Fibroblast of lung (primary cell): ENCODE data around the gene L1CAM. TPM values are rescaled to one million over a fixed set of nuclear protein-coding genes. Genes with fewer than 3 reads are reported as not detected.

Experiments
- DNase-seq, 2 donors: peaks; one replicate each; pipeline versions ENCODE4 v3.0.0 to v3.0.0-alpha.2; 2010; ENCODE audit warnings: low read depth in 2 of 2
- H2AFZ ChIP-seq: 2 replicates; pipeline ENCODE4 v1.5.1; 2012; ENCODE audit warnings: low read length, control low read depth, inconsistent platforms
- H3K27ac ChIP-seq: 2 replicates; pipeline ENCODE4 v1.5.1; 2011; ENCODE audit warnings: low read length, control low read depth; ENCODE audit not compliant: insufficient read depth
- H3K27me3 ChIP-seq: 2 replicates; pipeline ENCODE4 v1.5.1; 2011; ENCODE audit warnings: mild to moderate bottlenecking, low read length; ENCODE audit not compliant: control insufficient read depth, insufficient read depth
- H3K36me3 ChIP-seq: 2 replicates; pipeline ENCODE4 v1.5.1; 2011; ENCODE audit warnings: low read length; ENCODE audit not compliant: control insufficient read depth, insufficient read depth
- H3K4me1 ChIP-seq: 2 replicates; pipeline ENCODE4 v1.5.1; 2011; ENCODE audit warnings: low read length; ENCODE audit not compliant: control insufficient read depth, insufficient read depth; ENCODE audit errors: extremely low read depth
- H3K4me2 ChIP-seq: 2 replicates; pipeline ENCODE4 v1.5.1; 2011; ENCODE audit warnings: low read length, control low read depth; ENCODE audit not compliant: insufficient read depth; ENCODE audit errors: extremely low read depth
- H3K4me3 ChIP-seq, 4 experiments: fragments of 200-600 bp in 1 of 4; sonication (generic) in 1 of 4; replicated peaks in 1 of 4; 2 replicates each; pipeline ENCODE4 v1.5.1; 2011 to 2016; ENCODE audit warnings: low read length in 4 of 4, low read depth in 3 of 4, mild to moderate bottlenecking in 3 of 4, control low read depth in 2 of 4, inconsistent platforms in 1 of 4, mixed read lengths in 1 of 4; ENCODE audit not compliant: insufficient read depth in 1 of 4; ENCODE audit errors: control extremely low read depth in 1 of 4
- H3K79me2 ChIP-seq: 2 replicates; pipeline ENCODE4 v1.5.1; 2012; ENCODE audit warnings: mild to moderate bottlenecking, low read length, inconsistent platforms; ENCODE audit not compliant: control insufficient read depth, insufficient read depth
- H3K9ac ChIP-seq: 2 replicates; pipeline ENCODE4 v1.5.1; 2011; ENCODE audit warnings: mild to moderate bottlenecking, low read length, control low read depth; ENCODE audit not compliant: insufficient read depth
- H3K9me3 ChIP-seq: 2 replicates; pipeline ENCODE4 v1.5.1; 2012; ENCODE audit warnings: low read depth, low read length; ENCODE audit not compliant: control insufficient read depth, insufficient read depth
- H4K20me1 ChIP-seq: 2 replicates; pipeline ENCODE4 v1.5.1; 2011; ENCODE audit warnings: low read length; ENCODE audit not compliant: control insufficient read depth, insufficient read depth; ENCODE audit errors: extremely low read depth
- CTCF ChIP-seq, 2 donors: IDR thresholded peaks in 1 of 2; conservative IDR thresholded peaks in 1 of 2; 1 replicate in 1 of 2; 2 replicates in 1 of 2; pipeline ENCODE4 v1.5.1; 2011 to 2012; ENCODE audit warnings: low read length in 2 of 2, control low read depth in 1 of 2, inconsistent platforms in 1 of 2, low read depth in 1 of 2, mild to moderate bottlenecking in 1 of 2
- EZH2 ChIP-seq: IDR thresholded peaks from 2 replicates; pipeline ENCODE4 v1.5.1; 2012; ENCODE audit warnings: low read length, control low read depth, mild to moderate bottlenecking; ENCODE audit errors: missing control alignments
- polyA plus RNA-seq, 2 donors: library from polyadenylated mRNA; depleted of rRNA in 1 of 2; stranded (reverse) in 1 of 2; unstranded in 1 of 2; fragments of >200 nt; gene quantifications; 2 replicates each; pipeline ENCODE4 v1.2.1, GENCODE V29; 2011 to 2012; ENCODE audit warnings: missing spikeins in 1 of 2
- total RNA-seq: library from RNA; depleted of rRNA; stranded (reverse); fragments of >200 nt; gene quantifications from 2 replicates; pipeline ENCODE4 v1.2.1, GENCODE V29; 2014

L1CAM gene
- total and polyA plus RNA-seq, 2 donors (not counting 1 experiment from before 2014, with no cell fraction given), result 0.99 to 1.7 TPM

- Histone ChIP-seq H3K4me1 (peaks cover 5% of the 10 kb centered on the region), H3K4me3 (no peak overlapping the region), H3K4me2 (no peak overlapping the region), H3K27me3 (no peaks in the 10 kb centered on the region), H3K36me3 (peaks cover 10% of the 10 kb centered on the region), H3K9me3 (no peaks in the 10 kb centered on the region), H3K27ac (no peak overlapping the region), H4K20me1 (no peaks in the 10 kb centered on the region), H2AFZ (no peak overlapping the region), H3K79me2 (peaks cover 16% of the 10 kb centered on the region), H3K9ac (no peak overlapping the region)
- no peak for DNase-seq
- TF ChIP-seq CTCF (conservative IDR thresholded peaks at IDR 0.05 in 1 of 2, IDR thresholded peaks at IDR 0.05 in 1 of 2; ENCODE audit: low read depth in 1 of 2, low read length in 2 of 2), result no peak
- TF ChIP-seq EZH2, result no peak
Measured at GRCh38 chrX:153930011-153930910, 44.3 kb upstream of the L1CAM start.

- H3K27me3 ChIP-seq, result no peaks in the 10 kb centered on the region
- peaks cover 5% of the 10 kb centered on the region for H3K4me1 ChIP-seq
- peaks cover 16% of the 10 kb centered on the region for H3K79me2 ChIP-seq
- H3K36me3 ChIP-seq, result peaks cover 10% of the 10 kb centered on the region
- no peak for DNase-seq
- H3K9me3 ChIP-seq, result no peaks in the 10 kb centered on the region
- TF ChIP-seq EZH2 (no peak), CTCF (conservative IDR thresholded peaks at IDR 0.05 in 1 of 2, IDR thresholded peaks at IDR 0.05 in 1 of 2; ENCODE audit: low read depth in 1 of 2, low read length in 2 of 2) (no peak)
- no peak overlapping the region for H3K4me3 ChIP-seq
- H3K27ac ChIP-seq, result no peak overlapping the region
- H2AFZ ChIP-seq, result no peak overlapping the region
- no peaks in the 10 kb centered on the region for H4K20me1 ChIP-seq
- no peak overlapping the region for H3K9ac ChIP-seq
- H3K4me2 ChIP-seq, result no peak overlapping the region
Measured at GRCh38 chrX:153929576-153929975, 43.6 kb upstream of the L1CAM start.

GRCh38 chrX:153928846-153929245, 42.9 kb upstream of the L1CAM start:
- Histone ChIP-seq H3K27ac (no peak overlapping the region), H4K20me1 (no peaks in the 10 kb centered on the region), H3K9me3 (no peaks in the 10 kb centered on the region), H3K4me2 (no peak overlapping the region), H2AFZ (no peak overlapping the region), H3K27me3 (no peaks in the 10 kb centered on the region), H3K9ac (no peak overlapping the region), H3K79me2 (peaks cover 9% of the 10 kb centered on the region), H3K4me3 (no peak overlapping the region), H3K36me3 (peaks cover 10% of the 10 kb centered on the region), H3K4me1 (peaks cover 5% of the 10 kb centered on the region)
- TF ChIP-seq EZH2, result no peak
- TF ChIP-seq CTCF (conservative IDR thresholded peaks at IDR 0.05 in 1 of 2, IDR thresholded peaks at IDR 0.05 in 1 of 2; ENCODE audit: low read depth in 1 of 2, low read length in 2 of 2), result no peak
- no peak for DNase-seq
